HG03442 (cell line): ENCODE measurements around the gene HAGHL.
"Not testable (repeated sequence)": the region's sequence is repeated elsewhere in the genome, so short reads cannot be mapped to it uniquely, and the experiment has no call there.

ENCODE experiments used
- ATAC-seq: cut with Tn5 transposase; IDR thresholded peaks from one replicate; pipeline ENCODE4 v1.9.1; 2021; ENCODE audit warnings: mild to moderate bottlenecking, moderate library complexity; ENCODE audit not compliant: unreplicated experiment

The HAGHL gene

DNA sequence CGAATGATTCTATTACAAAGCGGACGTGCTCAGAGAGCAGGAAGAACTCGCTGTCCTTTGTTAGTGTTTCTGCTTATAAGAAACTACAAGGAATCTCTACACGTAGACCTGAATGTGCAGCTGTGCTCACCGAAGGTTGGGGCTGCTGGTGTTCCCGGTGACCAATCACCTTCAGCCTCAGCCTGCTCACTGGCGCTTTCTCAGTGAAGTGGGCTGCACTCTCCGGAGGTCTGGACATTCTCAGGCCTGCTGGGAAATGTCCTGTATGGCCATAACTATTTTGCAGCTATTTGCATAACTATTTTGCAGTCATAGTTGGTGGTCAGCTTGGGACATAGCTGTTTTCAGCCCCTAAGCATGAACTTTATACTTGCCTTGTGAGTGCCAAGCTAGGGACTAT, 23.6 kb downstream of the HAGHL start:
- no peak for ATAC-seq

DNA sequence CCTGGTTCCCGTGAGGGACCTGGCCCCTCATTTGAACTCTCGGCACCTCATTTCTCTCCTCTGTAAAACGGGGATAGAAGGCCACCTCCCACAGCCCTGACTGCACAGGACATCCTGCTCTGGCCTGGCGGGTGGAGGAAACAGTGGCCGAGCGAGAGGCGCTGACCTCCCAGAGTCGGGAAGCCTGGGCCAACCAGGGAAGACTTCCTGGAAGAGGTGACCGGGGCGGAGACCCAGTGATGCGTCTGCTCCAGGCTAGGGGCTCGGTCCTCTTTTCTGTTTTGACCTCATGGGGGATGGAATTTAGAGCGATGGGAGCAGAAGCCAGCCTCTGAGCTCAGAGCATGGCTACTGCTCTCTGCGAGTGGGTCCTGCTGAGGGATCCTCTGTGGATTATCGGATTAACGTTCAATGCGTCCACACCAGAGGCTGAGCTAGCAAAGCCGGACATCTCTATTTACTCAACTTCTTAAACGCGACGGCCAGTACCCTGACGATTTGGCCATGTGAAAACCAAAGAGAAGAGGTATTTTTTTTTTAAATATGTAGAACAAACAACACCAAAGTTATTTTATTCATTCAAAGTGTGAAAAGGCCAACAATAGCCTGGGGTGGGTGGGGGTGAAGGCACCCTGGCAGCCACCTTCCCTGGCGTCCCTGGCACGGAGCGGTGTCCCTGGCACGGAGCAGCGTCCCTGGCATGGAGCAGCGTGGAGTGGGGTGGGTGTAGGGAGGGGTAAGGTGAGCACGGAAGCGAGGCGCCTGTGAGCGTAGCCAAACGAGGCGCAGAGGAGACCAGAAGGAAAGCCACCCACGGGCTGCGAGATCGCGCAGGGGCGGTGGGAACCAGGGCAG, 24.5 kb downstream of the HAGHL start:
- no peak for ATAC-seq

DNA sequence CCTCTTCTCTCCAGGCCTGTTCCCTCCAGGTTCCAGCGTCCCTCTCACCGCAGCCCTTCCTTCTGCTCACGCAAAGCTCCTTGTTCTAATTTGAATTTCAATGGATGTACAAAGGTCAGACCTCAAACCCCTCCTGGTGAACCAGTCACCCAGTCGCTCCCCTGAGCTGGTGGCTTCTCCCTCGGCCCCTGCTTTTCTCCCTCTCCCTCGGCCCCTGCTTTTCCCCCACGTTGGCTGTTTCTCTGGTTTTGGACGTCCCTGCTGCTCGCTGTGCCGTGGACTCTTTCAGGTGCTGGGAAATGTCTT, 25.1 kb downstream of the HAGHL start:
- no peak for ATAC-seq

DNA sequence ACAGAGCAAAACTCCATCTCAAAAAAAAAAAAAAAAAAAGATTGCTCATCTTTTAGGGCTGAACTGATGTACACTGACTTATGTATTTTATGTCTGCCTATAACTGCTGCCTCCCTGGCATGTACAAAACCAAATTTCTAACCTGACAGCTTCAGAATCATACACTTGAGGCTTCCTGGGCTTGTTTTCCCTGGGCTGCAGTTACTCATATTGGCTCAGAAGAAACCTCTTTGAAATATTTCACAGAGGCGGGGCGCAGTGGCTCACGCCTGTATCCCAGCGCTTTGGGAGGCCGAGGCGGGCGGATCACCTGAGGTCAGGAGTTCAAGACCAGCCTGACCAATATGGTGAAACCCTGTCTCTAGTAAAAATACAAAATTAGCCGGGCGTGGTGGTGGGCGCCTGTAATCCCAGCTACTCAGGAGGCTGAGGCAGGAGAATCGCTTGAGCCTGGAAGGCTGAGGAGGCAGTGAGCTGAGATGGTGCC, 27.3 kb downstream of the HAGHL start:
- ATAC-seq: not testable (repeated sequence)

DNA sequence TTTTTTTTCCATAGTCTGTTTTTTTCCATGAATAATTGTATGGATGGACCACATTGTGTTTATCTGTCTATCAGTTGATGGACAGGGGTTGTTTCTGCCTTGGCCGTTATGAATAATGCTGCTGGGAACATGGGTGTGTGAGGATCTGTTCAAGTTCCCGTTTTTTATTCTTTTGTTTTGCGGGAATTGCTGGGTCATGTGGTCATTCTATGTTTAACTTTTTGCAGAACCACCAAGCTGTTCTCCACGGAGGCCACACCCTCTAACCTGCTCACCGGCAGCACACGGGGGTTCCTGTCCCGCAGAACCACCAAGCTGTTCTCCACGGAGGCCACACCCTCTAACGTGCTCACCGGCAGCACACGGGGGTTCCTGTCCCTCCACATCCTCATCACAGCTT, 27.8 kb downstream of the HAGHL start:
- ATAC-seq: no peak

DNA sequence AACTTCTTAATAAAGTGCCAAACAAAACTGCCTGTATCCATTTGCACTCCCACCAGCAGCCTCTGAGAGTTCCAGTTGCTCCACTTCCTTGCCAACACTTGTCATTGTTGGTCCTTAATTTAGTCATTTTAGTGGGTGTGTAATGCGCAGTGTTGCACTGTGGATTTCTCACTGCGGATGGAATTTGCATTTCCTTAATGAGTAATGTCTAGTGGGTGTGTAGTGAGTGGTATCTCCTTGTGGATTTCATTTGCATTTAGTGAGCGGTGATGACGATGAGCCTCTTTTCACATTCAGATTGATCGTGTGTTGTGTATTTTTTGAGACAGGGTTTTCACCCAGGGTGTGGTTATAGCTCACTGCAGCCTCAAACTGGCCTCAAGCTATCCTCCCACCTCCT, 29.5 kb downstream of the HAGHL start:
- no peak for ATAC-seq

DNA sequence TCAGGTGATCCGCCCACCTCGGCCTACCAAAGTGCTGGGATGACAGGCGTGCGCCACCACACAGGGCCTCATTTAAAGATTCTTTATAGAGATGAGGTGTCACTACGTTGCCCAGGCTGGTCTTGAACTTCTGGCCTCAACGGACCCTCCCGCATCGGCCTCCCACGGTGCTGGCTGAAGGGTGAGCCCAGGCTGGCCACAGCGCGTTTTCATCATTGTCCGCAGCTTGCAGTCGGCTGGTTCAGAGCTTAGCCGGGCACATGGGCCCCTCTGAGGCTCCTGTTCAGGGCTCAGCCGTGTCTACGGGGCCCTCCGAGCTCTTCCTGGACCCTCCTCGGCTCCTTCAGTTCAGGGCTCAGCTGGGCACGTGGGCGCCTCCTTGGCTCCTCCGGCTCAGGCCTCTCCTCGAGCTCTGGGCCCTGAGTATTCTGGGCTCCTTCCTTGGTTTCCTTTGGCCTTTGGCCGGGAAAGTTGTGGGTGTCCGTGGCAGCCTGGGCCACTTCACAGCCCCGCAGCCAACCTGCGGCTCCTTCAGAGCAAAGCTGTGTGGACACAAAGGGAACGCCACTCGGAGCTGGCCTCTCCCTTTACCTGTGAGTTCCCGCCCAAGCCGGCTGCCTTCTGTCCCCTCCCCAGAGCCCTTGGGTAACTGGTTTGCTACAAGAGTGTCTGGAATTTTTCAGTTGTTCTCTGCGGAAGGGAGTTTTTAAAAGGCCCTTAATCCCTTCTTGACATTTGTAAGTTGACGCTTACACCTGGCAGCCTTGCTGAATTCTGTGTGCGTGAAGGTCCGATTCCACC, 32.4 kb downstream of the HAGHL start:
- no peak for ATAC-seq

DNA sequence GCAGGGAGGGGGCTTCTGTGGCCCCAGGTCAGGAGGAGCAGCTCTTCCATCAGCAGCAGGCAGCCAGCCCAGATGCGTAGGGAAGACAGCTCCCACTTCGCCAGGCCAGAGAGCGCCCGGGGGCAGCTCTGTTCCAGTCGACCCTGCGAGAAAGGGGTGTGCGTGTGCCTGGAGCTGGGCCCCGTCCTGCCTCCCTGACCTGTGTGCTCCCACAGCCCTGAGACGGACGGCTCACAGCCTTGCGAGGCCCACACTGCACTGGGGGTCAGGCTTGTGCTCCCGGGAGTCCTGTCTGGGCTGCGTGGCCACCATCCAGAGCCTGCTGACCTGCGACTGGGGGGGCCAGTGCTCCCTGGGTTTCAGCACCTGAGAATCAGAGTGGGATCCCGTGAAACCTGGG, 33.2 kb downstream of the HAGHL start:
- no peak for ATAC-seq

DNA sequence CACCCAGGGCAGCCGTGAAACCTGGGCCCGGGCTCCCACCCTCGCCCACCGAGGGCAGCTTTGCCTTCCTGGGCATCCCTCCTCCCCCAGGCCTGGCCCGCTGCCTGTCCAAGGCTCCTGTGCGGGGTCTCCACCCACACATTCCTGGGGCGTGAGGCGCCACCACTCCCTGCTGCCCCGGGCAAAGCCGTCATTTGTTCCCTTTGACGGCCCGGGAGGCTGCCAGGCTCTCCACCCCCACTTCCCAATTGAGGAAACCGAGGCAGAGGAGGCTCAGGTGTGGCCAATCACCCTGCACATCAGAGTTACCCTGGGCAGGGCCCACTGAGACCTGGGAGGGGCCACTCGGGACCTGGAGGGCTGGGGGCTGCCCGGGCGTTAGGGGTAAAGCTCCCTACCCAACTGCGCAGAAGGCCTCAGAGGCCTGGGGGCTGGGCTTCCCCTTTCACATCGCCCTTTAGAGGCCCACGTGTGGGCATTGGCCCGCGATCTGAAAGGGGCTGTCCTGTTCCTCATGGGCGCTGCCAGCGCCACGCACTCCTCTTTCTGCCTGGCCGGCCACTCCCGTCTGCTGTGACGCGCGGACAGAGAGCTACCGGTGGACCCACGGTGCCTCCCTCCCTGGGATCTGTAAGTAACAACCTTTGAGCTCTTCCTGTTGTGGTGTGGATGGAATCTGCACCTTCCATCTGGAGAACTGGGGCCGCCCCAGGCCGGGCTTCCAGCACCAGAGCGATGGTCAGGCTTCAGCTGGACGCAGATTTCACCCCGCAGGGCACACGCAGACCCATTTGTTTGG, 33.8 kb downstream of the HAGHL start, which contains the start of gene MSLN:
MSLN (plus strand) TSS at position 190 of the 799 bp plus-strand sequence. CDS start 1,947 bp downstream, outside the sequence.
- no peak for ATAC-seq

DNA sequence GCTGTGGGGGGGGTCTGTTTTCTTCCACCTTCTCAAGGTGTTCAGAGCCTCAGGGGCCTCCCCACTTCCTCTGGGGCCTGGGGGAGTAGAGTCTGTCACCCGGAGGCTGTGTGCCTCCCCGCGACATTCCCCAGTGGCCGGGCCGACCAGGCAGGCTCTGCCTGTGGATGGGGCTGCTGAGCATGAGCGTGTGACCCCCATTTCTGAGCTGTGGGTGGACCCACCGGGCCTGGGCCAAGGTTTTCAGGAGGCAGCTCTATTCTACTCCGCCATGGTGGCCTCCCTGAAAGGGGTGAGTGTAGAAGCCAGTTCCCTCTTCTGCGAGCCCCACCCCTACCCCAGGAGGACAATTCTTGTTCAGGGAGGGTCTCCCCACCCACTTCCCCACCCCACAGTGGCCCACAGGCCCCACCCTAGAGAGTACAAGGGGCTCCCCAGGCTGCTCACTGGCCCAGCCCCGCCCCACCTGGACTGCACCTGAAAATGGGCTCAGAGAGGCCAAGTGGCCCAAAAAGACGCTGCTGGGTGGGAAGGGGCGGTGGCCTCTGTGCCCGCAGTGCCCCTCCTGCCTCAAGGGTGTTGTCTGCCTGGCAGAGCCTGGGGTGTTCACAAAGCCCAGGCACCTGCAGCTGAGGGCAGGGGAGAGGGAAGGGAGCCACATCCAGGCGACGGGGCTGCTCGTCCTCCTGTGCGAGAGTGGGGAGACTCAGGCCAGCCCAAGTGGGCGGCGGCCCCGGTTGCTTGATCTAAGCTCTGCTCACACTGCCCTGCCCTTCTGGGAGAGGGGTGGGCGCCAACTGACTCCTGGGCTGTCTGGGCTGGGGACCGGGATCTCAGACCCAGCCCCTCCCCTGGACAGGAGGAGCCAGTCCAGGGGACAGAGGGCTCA, 35.0 kb downstream of the HAGHL start:
- no peak for ATAC-seq

DNA sequence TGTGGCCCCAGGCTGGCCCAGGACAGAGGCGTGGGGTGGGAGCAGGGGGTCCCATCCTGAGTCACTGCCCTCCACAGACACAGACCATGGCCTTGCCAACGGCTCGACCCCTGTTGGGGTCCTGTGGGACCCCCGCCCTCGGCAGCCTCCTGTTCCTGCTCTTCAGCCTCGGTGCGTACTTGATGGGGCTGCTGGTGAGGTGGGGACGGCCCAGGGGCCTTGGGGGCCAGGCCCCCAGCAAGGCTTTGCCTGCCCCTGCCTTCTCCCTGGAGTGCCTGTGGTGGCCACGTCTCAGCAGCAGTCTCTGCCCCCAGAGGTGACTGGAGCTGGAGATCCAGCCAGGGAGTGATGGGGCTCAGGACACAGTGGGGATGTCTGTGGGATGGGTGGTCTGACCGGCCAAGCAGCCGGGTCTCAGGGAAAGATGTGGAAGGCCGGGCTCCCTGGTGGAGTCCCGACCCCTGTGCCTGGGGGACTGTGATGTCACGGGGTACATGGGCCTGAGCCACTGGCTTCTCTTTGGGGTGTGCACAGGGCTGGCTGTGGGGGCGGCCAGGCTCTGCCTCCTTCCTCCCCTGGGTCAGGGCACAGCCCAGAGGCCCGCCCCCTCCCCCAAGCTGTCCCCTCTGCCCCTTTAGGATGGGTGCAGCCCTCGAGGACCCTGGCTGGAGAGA, 35.8 kb downstream of the HAGHL start:
- no peak for ATAC-seq

DNA sequence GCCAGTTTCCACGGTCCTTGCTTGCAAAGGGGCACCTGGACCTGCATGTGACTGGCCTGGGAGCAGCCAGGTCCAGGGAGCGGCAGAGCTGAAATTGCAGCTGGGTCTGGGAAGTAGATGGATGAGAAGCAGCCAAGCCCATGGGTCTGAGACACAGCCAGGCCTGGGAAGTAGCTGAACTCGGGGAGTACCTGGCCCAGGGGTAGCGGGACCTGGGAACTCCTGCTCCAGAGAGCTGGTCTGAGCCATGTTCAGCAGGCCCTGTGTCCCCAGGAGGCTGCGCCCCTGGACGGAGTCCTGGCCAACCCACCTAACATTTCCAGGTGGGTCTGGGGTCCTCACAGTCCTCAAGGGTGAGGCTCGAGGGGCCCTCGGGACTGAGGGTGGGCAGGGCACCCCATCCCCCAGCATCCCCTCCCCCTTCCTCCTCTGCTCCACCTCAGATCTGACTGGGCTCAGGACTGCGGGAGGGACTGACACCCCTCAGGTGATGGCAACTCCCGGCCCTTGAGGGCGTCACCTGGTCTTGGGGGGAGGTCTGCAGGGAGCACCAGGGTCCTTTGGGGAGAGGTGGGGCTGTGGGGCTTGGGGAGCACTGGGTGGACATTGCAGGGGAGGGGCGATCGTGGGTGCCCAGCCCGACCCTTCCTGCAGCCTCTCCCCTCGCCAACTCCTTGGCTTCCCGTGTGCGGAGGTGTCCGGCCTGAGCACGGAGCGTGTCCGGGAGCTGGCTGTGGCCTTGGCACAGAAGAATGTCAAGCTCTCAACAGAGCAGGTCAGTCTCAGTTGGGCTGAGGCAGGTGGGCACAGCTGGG, 36.7 kb downstream of the HAGHL start:
- ATAC-seq: no peak

DNA sequence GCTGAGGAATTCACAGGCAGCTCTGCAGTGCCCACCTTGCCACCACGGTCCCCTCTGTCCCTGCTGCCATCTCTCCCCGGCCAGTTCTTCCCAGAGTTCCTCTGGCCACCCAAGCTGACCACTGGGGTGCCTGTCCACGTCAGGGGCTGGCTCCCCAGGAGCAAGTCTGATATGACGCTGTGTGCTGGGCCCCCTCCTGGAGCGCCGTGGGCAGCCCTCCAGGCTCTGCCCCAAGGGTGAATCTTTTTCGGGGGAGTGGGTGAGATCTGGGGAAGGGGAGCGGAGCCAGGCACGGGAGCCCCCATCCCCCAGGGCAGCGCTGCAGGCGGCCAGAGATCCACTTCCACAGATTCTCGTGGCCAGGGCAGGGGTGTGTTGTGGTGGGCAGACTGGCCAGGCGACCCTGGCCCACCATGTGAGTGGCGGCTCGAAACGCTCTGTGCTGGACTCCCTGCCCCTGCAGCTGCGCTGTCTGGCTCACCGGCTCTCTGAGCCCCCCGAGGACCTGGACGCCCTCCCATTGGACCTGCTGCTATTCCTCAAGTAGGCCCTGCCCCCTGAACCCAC, 37.4 kb downstream of the HAGHL start:
- no peak for ATAC-seq

DNA sequence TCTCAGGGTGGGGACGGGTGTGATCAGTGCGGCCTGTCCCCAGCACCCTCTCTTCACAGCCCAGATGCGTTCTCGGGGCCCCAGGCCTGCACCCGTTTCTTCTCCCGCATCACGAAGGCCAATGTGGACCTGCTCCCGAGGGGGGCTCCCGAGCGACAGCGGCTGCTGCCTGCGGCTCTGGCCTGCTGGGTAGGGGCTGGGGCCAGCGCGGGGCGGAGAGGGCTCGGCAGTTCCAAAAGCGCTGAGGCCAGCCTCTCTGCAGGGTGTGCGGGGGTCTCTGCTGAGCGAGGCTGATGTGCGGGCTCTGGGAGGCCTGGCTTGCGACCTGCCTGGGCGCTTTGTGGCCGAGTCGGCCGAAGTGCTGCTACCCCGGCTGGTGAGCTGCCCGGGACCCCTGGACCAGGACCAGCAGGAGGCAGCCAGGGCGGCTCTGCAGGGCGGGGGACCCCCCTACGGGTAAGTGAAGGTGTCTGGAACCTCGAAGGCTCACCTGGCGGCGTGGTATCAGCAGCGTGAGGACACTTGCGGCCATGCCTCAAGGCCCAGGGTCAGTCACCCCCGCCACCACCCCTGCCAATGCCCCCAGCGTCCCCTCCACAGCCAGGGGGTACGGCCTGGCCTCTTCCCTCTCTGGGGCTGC, 38.1 kb downstream of the HAGHL start:
- no peak for ATAC-seq

DNA sequence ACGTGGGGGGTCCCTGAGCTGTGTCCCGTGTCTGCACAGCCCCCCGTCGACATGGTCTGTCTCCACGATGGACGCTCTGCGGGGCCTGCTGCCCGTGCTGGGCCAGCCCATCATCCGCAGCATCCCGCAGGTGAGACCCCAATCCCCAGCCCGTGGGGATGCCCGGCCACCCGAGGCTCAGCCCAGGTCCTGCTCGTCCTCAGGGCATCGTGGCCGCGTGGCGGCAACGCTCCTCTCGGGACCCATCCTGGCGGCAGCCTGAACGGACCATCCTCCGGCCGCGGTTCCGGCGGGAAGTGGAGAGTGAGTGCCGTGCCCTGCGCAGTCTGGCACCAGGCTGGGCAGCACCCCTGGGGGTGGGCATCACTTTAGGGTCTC, 38.6 kb downstream of the HAGHL start:
- no peak for ATAC-seq

DNA sequence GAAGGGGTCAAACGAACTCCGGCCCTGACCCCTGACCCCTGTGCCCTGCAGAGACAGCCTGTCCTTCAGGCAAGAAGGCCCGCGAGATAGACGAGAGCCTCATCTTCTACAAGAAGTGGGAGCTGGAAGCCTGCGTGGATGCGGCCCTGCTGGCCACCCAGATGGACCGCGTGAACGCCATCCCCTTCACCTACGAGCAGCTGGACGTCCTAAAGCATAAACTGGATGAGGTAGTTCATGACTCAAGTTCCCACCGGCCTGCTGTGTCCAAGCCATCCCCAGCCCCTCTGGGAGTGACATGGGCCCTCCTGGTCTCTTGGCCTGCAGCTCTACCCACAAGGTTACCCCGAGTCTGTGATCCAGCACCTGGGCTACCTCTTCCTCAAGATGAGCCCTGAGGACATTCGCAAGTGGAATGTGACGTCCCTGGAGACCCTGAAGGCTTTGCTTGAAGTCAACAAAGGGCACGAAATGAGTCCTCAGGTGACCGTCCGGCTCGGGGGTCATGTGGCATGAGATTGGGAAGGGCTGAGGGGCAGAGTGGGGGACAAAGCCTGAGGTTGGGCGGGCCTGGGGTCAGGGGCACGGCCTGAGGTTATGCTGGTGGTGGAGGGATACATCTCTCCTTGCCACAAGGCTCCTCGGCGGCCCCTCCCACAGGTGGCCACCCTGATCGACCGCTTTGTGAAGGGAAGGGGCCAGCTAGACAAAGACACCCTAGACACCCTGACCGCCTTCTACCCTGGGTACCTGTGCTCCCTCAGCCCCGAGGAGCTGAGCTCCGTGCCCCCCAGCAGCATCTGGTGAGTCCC, 39.3 kb downstream of the HAGHL start:
- no peak for ATAC-seq
